Activated CD4-positive, alpha-beta T cell treated with anti-CD3 and anti-CD28 coated beads, Interleukin-2, amount 50 U/mL, for 1 hour (primary cell): ENCODE measurements around the gene FAM83C.
"Not testable (repeated sequence)": the region's sequence is repeated elsewhere in the genome, so short reads cannot be mapped to it uniquely, and the experiment has no call there.

Source experiments
- DNase-seq: peaks from one replicate; pipeline ENCODE4 v3.0.0-alpha.2; 2020

FAM83C gene

GRCh38 chr20:35317416-35318210 is 25.4 kb upstream of the FAM83C start:
- no peak for DNase-seq

GRCh38 chr20:35316086-35316485 is 23.9 kb upstream of the FAM83C start:
- DNase-seq: no peak

GRCh38 chr20:35315632-35316020 is 23.4 kb upstream of the FAM83C start:
- DNase-seq: not testable (repeated sequence)

- DNase-seq: no peak
Measured at GRCh38 chr20:35314816-35315631, 22.8 kb upstream of the FAM83C start.

- DNase-seq: no peak
Measured at GRCh38 chr20:35312318-35312717, 20.1 kb upstream of the FAM83C start.

- DNase-seq: no peak
Measured at GRCh38 chr20:35311822-35312221, 19.6 kb upstream of the FAM83C start.

GRCh38 chr20:35311409-35311808 is 19.2 kb upstream of the FAM83C start:
- no peak for DNase-seq

GRCh38 chr20:35307666-35308653 is 15.7 kb upstream of the FAM83C start:
- no peak for DNase-seq

- peak; percentile 22 for DNase-seq
Measured at GRCh38 chr20:35306931-35307517, 14.8 kb upstream of the FAM83C start.

GRCh38 chr20:35305682-35306556 is 13.7 kb upstream of the FAM83C start:
- no peak for DNase-seq

GRCh38 chr20:35304956-35305355 is 12.7 kb upstream of the FAM83C start:
- no peak for DNase-seq

GRCh38 chr20:35303735-35304491 is 11.7 kb upstream of the FAM83C start:
- DNase-seq: peak; percentile 79

- no peak for DNase-seq
Measured at GRCh38 chr20:35303382-35303734, 11.1 kb upstream of the FAM83C start.

GRCh38 chr20:35302421-35303335 is 10.5 kb upstream of the FAM83C start:
- no peak for DNase-seq

- DNase-seq: no peak
Measured at GRCh38 chr20:35301426-35301825, 9.2 kb upstream of the FAM83C start.

GRCh38 chr20:35300469-35301262 is 8.4 kb upstream of the FAM83C start:
- no peak for DNase-seq

- no peak for DNase-seq
Measured at GRCh38 chr20:35299780-35300179, 7.6 kb upstream of the FAM83C start.

GRCh38 chr20:35298264-35298663 is 6.0 kb upstream of the FAM83C start:
- DNase-seq: no peak

- DNase-seq: no peak
Measured at GRCh38 chr20:35297740-35298139, 5.5 kb upstream of the FAM83C start.
